Measurements from ENCODE around the gene OSBPL9. TPM values are rescaled to one million over a fixed set of nuclear protein-coding genes. Genes with fewer than 3 reads are reported as not detected.
A peak's percentile ranks its signal among the peaks of the same experiment; 100 is the strongest.

Gene OSBPL9
- total and polyA plus RNA-seq, 10 of the 15 experiments (the other 5 are each of a cell fraction or from before 2014, with no cell fraction given), result 25.9 to 156 (median 108) TPM

- TF ChIP-seq ZBTB11 (CRISPR knock-in tag; IDR thresholded peaks at IDR 0.05) (no peak), CREB1 (IDR thresholded peaks at IDR 0.05; ENCODE audit: low read depth) (peak; percentile 85), POLR2AphosphoS2 (IDR thresholded peaks at IDR 0.05; ENCODE audit: low read depth, low read length) (peak; percentile 75; the same call in 1 of the 2 replicates), MLLT1 (IDR thresholded peaks at IDR 0.05) (no peak), ETV6 (conservative IDR thresholded peaks at IDR 0.05 in 1 of 2, IDR thresholded peaks at IDR 0.05 in 1 of 2; ENCODE audit: borderline replicate concordance in 1 of 2, low read depth in 1 of 2) (no peak), PAX5 (IDR thresholded peaks at IDR 0.05; ENCODE audit: borderline replicate concordance, low read depth, low read length) (no peak), ZNF622 (IDR thresholded peaks at IDR 0.05) (no peak), HDAC2 (IDR thresholded peaks at IDR 0.05) (no peak), NRF1 (conservative IDR thresholded peaks at IDR 0.05; ENCODE audit: low read depth, low read length) (no peak), POLR2A (IDR thresholded peaks at IDR 0.05; ENCODE audit: low read depth, low read length) (peak; percentile 92), CUX1 (IDR thresholded peaks at IDR 0.05; ENCODE audit: insufficient replicate concordance, low read depth, low read length) (no peak), KDM1A (IDR thresholded peaks at IDR 0.05; ENCODE audit: borderline replicate concordance) (no peak), BRCA1 (IDR thresholded peaks at IDR 0.05; ENCODE audit: low read depth, low read length) (no peak), SUPT20H (IDR thresholded peaks at IDR 0.05; ENCODE audit: borderline replicate concordance, control insufficient read depth, low read depth, low read length) (no peak), DPF2 (IDR thresholded peaks at IDR 0.05) (no peak), RUNX3 (IDR thresholded peaks at IDR 0.05; ENCODE audit: low read length) (no peak; the same call in 1 of the 2 replicates), NFYA (IDR thresholded peaks at IDR 0.05; ENCODE audit: borderline replicate concordance, low read depth, low read length) (no peak), HDAC6 (IDR thresholded peaks at IDR 0.05; ENCODE audit: unreplicated experiment) (no peak), PKNOX1 (IDR thresholded peaks at IDR 0.05) (peak; percentile 89)
These were observed at the start of gene OSBPL9 (continued) for GRCh38 chr1:51616903-51617708.
